Measurements from ENCODE around the gene CNPY3.
"Not testable (repeated sequence)": the region's sequence is repeated elsewhere in the genome, so short reads cannot be mapped to it uniquely, and the experiment has no call there.

Gene CNPY3

GRCh38 chr6:42938987-42939809, 9.9 kb downstream of the CNPY3 start:
- Histone ChIP-seq H3K27me3 (ENCODE audit: insufficient read depth, low read depth, severe bottlenecking) (no peaks in the 10 kb centered on the region), H3K36me3 (peaks cover 80% of the 10 kb centered on the region), H3K27ac (0 out of 2 replicates have a peak overlapping the region, but pooled peaks have one; percentile 1), H3K4me3 (ENCODE audit: low read depth, low read length) (no peak overlapping the region), H3K9me3 (ENCODE audit: severe bottlenecking) (no peaks in the 10 kb centered on the region)
- TF ChIP-seq, protein P1, sequence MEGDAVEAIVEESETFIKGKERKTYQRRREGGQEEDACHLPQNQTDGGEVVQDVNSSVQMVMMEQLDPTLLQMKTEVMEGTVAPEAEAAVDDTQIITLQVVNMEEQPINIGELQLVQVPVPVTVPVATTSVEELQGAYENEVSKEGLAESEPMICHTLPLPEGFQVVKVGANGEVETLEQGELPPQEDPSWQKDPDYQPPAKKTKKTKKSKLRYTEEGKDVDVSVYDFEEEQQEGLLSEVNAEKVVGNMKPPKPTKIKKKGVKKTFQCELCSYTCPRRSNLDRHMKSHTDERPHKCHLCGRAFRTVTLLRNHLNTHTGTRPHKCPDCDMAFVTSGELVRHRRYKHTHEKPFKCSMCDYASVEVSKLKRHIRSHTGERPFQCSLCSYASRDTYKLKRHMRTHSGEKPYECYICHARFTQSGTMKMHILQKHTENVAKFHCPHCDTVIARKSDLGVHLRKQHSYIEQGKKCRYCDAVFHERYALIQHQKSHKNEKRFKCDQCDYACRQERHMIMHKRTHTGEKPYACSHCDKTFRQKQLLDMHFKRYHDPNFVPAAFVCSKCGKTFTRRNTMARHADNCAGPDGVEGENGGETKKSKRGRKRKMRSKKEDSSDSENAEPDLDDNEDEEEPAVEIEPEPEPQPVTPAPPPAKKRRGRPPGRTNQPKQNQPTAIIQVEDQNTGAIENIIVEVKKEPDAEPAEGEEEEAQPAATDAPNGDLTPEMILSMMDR (IDR thresholded peaks at IDR 0.05; ENCODE audit: low read depth, low read length): no peak
- DNase-seq: peak; percentile 42

DNA sequence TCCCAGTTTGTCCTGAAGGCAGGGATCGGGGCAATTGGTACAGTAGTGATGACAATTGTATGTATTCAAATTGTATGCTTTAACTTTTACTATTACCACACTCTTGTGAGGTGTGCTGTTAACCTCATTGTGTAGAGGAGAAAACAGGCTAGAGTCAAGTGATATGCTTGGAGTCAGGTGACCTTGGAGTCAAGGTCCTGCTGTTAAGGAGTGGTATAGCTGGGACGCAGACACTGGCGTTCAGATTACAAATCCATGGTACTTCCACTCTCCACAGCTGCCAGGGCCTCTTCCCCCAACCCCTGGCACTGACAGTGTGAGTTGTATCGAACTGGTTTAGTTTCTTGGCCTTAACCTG, 10.5 kb downstream of the CNPY3 start:
- Histone ChIP-seq H3K27ac (no peak overlapping the region), H3K36me3 (peaks cover 75% of the 10 kb centered on the region), H3K27me3 (ENCODE audit: insufficient read depth, low read depth, severe bottlenecking) (no peaks in the 10 kb centered on the region)

DNA sequence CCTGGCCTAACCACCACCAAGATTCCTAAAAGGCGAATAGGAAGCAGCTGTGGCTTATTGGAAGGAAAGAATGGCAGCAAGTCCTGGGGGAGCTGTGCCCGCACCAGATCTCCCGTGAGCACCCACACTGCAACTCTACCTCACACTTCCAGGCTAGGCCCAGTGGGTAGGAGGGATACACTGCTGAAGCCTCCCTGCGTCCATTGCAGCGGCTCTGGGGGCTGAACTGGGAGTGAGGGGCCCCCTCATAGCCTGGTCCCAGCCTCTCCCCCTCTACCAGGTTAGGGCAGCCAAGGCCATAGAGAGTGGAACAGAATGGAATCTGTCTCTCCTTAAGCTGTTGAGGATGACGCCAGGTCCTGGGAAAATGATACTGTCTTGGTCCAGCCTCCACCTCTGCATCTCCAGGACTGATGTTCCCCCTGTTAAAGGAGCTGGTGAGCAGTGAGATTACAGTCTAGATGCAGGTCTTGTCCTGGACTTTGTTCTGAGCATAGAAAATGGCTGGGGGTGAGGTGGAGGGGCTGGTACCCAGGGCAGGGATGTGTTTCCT, 11.3 kb downstream of the CNPY3 start:
- no peaks in the 10 kb centered on the region for H3K9me3 ChIP-seq (ENCODE audit: severe bottlenecking)
- peaks cover 67% of the 10 kb centered on the region for H3K36me3 ChIP-seq
- no peak for DNase-seq
- no peak overlapping the region for H3K4me3 ChIP-seq (ENCODE audit: low read depth, low read length)
- no peak overlapping the region for H3K27ac ChIP-seq
- TF ChIP-seq, protein P1 (IDR thresholded peaks at IDR 0.05; ENCODE audit: low read depth, low read length): no peak
- no peaks in the 10 kb centered on the region for H3K27me3 ChIP-seq (ENCODE audit: insufficient read depth, low read depth, severe bottlenecking)

More for the DNA sequence above, 10.5 kb downstream of the CNPY3 start:
- H3K9me3 ChIP-seq (ENCODE audit: severe bottlenecking): no peaks in the 10 kb centered on the region
- DNase-seq: no peak
- TF ChIP-seq, protein P1 (IDR thresholded peaks at IDR 0.05; ENCODE audit: low read depth, low read length): no peak
- no peak overlapping the region for H3K4me3 ChIP-seq (ENCODE audit: low read depth, low read length)

DNA sequence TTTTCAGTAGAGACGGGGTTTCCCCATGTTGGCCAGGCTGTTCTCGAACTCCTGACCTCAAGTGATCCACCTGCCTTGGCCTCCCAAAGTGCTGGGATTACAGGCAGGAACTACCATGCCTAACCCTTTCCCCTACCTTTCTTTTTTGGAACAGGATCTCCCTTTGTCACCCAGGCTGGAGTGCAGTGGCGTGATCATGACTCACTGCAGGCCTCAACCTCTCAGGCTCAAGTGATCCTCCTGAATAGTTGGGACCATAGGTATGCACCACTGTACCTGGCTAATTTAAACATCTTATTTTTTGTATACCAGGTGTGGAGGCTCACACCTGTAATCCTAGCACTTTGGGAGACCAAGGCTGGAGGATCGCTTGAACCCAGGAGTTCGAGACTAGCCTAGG, 12.1 kb downstream of the CNPY3 start:
- not testable (repeated sequence) for H3K27ac ChIP-seq; H3K4me3 ChIP-seq (ENCODE audit: low read depth, low read length); H3K27me3 ChIP-seq (ENCODE audit: insufficient read depth, low read depth, severe bottlenecking); H3K9me3 ChIP-seq (ENCODE audit: severe bottlenecking); DNase-seq
- H3K36me3 ChIP-seq: peaks cover 59% of the 10 kb centered on the region

- Histone ChIP-seq H3K4me3 (ENCODE audit: low read depth, low read length) (no peak overlapping the region), H3K9me3 (ENCODE audit: severe bottlenecking) (no peaks in the 10 kb centered on the region), H3K36me3 (peaks cover 49% of the 10 kb centered on the region), H3K27ac (no peak overlapping the region), H3K27me3 (ENCODE audit: insufficient read depth, low read depth, severe bottlenecking) (no peaks in the 10 kb centered on the region)
- TF ChIP-seq, protein P1 (IDR thresholded peaks at IDR 0.05; ENCODE audit: low read depth, low read length): no peak
- DNase-seq: no peak
Measured at GRCh38 chr6:42942444-42942843, 13.2 kb downstream of the CNPY3 start.

DNA sequence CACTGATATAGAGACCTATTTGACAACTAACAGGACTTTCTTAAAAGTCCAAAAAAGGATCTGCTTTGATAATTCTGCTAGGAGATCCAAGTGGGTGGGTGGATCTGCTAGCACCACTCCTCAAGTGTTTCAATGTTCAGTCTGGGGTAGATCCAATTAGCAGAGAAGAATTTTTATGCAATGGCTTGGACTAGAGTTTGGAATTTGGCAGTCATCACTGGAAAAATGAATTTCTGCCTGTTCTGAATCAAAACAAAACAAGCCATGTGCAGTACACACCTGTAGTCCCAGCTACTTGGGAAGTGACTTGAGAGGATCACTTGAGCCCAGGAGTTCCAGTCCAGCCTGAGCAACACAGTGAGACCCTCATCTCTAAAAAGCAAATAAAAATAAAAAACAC, 18.7 kb downstream of the CNPY3 start:
- H3K27ac ChIP-seq: no peak overlapping the region
- peaks cover 10% of the 10 kb centered on the region for H3K36me3 ChIP-seq
- H3K4me3 ChIP-seq (ENCODE audit: low read depth, low read length): no peak overlapping the region
- H3K27me3 ChIP-seq (ENCODE audit: insufficient read depth, low read depth, severe bottlenecking): no peaks in the 10 kb centered on the region
- no peak for DNase-seq
- TF ChIP-seq, protein P1 (IDR thresholded peaks at IDR 0.05; ENCODE audit: low read depth, low read length): no peak
- H3K9me3 ChIP-seq (ENCODE audit: severe bottlenecking): no peaks in the 10 kb centered on the region

Data from WERI-Rb-1 (cell line).